ENCODE measurements around the gene UTF1.

The UTF1 gene

GRCh38 chr10:133199992-133200611 lies 29.9 kb upstream of the UTF1 start:
- TF ChIP-seq, protein P1, sequence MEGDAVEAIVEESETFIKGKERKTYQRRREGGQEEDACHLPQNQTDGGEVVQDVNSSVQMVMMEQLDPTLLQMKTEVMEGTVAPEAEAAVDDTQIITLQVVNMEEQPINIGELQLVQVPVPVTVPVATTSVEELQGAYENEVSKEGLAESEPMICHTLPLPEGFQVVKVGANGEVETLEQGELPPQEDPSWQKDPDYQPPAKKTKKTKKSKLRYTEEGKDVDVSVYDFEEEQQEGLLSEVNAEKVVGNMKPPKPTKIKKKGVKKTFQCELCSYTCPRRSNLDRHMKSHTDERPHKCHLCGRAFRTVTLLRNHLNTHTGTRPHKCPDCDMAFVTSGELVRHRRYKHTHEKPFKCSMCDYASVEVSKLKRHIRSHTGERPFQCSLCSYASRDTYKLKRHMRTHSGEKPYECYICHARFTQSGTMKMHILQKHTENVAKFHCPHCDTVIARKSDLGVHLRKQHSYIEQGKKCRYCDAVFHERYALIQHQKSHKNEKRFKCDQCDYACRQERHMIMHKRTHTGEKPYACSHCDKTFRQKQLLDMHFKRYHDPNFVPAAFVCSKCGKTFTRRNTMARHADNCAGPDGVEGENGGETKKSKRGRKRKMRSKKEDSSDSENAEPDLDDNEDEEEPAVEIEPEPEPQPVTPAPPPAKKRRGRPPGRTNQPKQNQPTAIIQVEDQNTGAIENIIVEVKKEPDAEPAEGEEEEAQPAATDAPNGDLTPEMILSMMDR (IDR thresholded peaks at IDR 0.05) = no peak
- Histone ChIP-seq H3K4me1 (ENCODE audit: control insufficient read depth in 1 of 2, insufficient read depth in 1 of 2, low read depth in 1 of 2, low read length in 1 of 2) (no peaks in the 10 kb centered on the region), H3K27ac (no peak overlapping the region), H3K4me3 (ENCODE audit: low read depth in 1 of 2, low read length in 1 of 2) (no peak overlapping the region), H3K27me3 (no peaks in the 10 kb centered on the region), H3K36me3 (no peaks in the 10 kb centered on the region), H3K9me3 (no peaks in the 10 kb centered on the region)

DNA sequence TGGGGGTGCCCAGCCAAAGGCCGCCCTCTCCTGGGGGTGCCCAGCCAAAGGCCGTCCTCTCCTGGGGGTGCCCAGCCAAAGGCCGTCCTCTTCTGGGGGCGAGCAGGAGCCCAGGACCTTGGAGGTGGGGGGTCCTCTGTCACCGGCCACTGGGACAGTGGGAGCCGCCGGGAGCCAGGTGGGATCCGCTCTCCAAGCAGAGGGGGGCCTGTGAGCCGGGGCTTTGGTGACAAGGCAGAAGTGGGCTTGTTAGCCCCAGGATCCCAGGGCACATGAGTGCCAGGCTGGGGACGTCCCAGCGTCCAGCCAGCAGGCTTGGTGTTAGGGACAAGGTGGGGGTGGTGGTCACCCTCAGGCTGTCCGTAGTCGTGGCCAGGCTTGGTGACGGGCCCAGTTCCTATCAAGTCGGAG lies 29.4 kb upstream of the UTF1 start:
- H3K27me3 ChIP-seq = no peaks in the 10 kb centered on the region
- H3K4me1 ChIP-seq (ENCODE audit: control insufficient read depth in 1 of 2, insufficient read depth in 1 of 2, low read depth in 1 of 2, low read length in 1 of 2) = no peaks in the 10 kb centered on the region
- no peaks in the 10 kb centered on the region for H3K9me3 ChIP-seq
- no peak overlapping the region for H3K27ac ChIP-seq
- no peak overlapping the region for H3K4me3 ChIP-seq (ENCODE audit: low read depth in 1 of 2, low read length in 1 of 2)
- TF ChIP-seq, protein P1 (IDR thresholded peaks at IDR 0.05) = no peak
- no peaks in the 10 kb centered on the region for H3K36me3 ChIP-seq

DNA sequence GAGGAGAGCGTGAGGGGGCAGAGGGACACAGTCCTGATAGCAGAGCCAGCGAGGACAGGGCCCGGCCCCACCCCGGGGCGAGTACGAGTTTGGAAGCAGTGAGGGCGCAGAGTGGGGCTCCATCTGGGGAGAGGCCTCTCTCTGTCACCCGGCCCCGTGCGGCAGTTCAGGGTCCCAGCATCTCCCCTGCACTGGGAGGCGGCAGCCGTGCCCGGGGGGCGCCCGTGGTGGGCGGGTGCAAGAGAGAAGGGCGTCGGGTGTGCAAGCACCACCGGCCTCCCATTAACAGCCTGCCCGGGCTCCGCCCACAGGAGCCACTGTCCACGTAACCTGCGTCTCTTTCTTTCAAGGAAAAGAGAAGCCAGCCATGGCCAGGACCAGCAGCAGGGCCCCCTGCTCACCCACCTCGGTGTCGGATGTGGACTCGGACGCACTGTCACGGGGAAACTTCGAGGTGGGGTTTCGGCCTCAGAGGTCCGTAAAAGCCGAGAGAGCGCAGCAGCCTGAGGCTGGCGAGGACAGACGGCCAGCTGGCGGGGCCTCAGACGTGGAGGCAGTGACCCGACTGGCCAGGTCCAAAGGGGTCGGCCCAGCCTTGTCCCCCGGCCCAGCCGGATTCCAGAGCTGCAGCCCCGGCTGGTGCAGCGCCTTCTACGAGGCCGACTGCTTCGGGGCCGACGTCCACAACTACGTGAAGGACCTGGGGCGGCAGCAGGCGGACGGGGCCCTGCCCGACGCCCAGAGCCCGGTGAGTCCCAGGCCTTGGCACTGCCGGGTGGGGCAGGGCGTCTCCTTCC lies 28.7 kb upstream of the UTF1 start:
- TF ChIP-seq, protein P1 (IDR thresholded peaks at IDR 0.05) = no peak
- Histone ChIP-seq H3K4me1 (ENCODE audit: control insufficient read depth in 1 of 2, insufficient read depth in 1 of 2, low read depth in 1 of 2, low read length in 1 of 2) (no peaks in the 10 kb centered on the region), H3K36me3 (no peaks in the 10 kb centered on the region), H3K27ac (no peak overlapping the region), H3K9me3 (no peaks in the 10 kb centered on the region), H3K4me3 (ENCODE audit: low read depth in 1 of 2, low read length in 1 of 2) (no peak overlapping the region), H3K27me3 (no peaks in the 10 kb centered on the region)

DNA sequence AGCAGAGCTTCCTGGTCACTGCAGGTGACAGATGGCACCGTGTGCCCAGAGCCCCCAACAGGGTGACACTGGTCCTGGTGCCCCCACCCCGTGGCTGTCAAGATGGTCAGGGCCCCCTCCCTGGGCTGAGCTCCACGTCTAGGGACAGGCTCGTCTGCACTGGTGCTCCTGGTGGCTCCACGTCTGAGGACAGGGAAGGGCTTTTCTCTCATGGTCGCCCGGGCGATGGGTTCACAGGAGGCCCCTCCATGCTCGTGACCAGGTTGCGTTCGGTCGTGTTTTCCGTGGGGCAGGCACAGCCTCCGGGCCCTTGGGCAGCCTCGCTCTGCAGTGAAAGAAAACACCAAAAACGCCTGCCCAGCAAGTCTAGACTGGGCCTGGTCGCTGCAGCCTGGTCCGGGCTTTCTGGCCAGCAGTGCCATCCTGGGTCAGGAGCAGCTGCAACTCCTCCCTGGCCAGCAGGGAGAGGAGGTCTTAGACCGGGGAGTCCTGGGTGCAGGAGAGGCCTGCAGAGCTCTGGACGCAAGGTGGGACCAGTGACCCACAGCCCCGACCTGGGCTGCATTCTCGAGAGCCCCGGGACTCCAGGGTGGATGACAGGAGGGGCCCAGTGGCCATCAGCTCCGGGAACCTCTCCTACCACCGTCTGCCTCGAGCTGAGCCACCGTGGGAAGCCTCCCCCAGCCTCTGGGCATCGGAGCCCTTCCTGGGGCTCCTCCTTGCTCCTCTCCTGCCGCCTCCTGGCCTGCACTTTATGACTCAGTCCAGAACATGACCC lies 27.9 kb upstream of the UTF1 start:
- no peak overlapping the region for H3K4me3 ChIP-seq (ENCODE audit: low read depth in 1 of 2, low read length in 1 of 2)
- no peaks in the 10 kb centered on the region for H3K36me3 ChIP-seq
- H3K27me3 ChIP-seq = no peaks in the 10 kb centered on the region
- TF ChIP-seq, protein P1 (IDR thresholded peaks at IDR 0.05) = no peak
- H3K4me1 ChIP-seq (ENCODE audit: control insufficient read depth in 1 of 2, insufficient read depth in 1 of 2, low read depth in 1 of 2, low read length in 1 of 2) = no peaks in the 10 kb centered on the region
- no peaks in the 10 kb centered on the region for H3K9me3 ChIP-seq
- no peak overlapping the region for H3K27ac ChIP-seq

- H3K4me3 ChIP-seq (ENCODE audit: low read depth in 1 of 2, low read length in 1 of 2) = no peak overlapping the region
- no peak overlapping the region for H3K27ac ChIP-seq
- H3K9me3 ChIP-seq = no peaks in the 10 kb centered on the region
- H3K27me3 ChIP-seq = no peaks in the 10 kb centered on the region
- no peaks in the 10 kb centered on the region for H3K4me1 ChIP-seq (ENCODE audit: control insufficient read depth in 1 of 2, insufficient read depth in 1 of 2, low read depth in 1 of 2, low read length in 1 of 2)
- no peaks in the 10 kb centered on the region for H3K36me3 ChIP-seq
- TF ChIP-seq, protein P1 (IDR thresholded peaks at IDR 0.05) = no peak
Measured at GRCh38 chr10:133202778-133203651, 27.0 kb upstream of the UTF1 start.

All from neutrophil (primary cell).